Fibroblast of lung (primary cell): ENCODE measurements around the gene RGS21.
"Not testable (repeated sequence)": the region's sequence is repeated elsewhere in the genome, so short reads cannot be mapped to it uniquely, and the experiment has no call there.

Experiments
- CTCF ChIP-seq, 2 donors: IDR thresholded peaks in 1 of 2; conservative IDR thresholded peaks in 1 of 2; 1 replicate in 1 of 2; 2 replicates in 1 of 2; pipeline ENCODE4 v1.5.1; 2011 to 2012; ENCODE audit warnings: low read length in 2 of 2, control low read depth in 1 of 2, inconsistent platforms in 1 of 2, low read depth in 1 of 2, mild to moderate bottlenecking in 1 of 2
- EZH2 ChIP-seq: IDR thresholded peaks from 2 replicates; pipeline ENCODE4 v1.5.1; 2012; ENCODE audit warnings: low read length, control low read depth, mild to moderate bottlenecking; ENCODE audit errors: missing control alignments

GRCh38 chr1:192308314-192308713 is 8.5 kb upstream of the RGS21 start:
- TF ChIP-seq CTCF (conservative IDR thresholded peaks at IDR 0.05 in 1 of 2, IDR thresholded peaks at IDR 0.05 in 1 of 2; ENCODE audit: low read depth in 1 of 2, low read length in 2 of 2); EZH2: not testable (repeated sequence)
